H9 (cell line): ENCODE data around the gene ZNF432. TPM values are rescaled to one million over a fixed set of nuclear protein-coding genes. Genes with fewer than 3 reads are reported as not detected.

Experiments
- DNase-seq: peaks from one replicate; pipeline ENCODE4 v3.0.0-alpha.2; 2017
- H2AFZ ChIP-seq: one replicate; pipeline ENCODE4 v1.6.1; 2013; ENCODE audit warnings: mild to moderate bottlenecking, low read length, control low read depth, moderate library complexity
- H2AK5ac ChIP-seq: 2 replicates; pipeline ENCODE4 v1.6.1; 2013; ENCODE audit warnings: low read length, control low read depth, mixed read lengths; ENCODE audit not compliant: insufficient read length
- H2BK120ac ChIP-seq: one replicate; pipeline ENCODE4 v1.6.1; 2013; ENCODE audit warnings: low read depth, mild to moderate bottlenecking, low read length, control low read depth, inconsistent platforms; ENCODE audit not compliant: poor library complexity, severe bottlenecking
- H2BK12ac ChIP-seq: 2 replicates; pipeline ENCODE4 v1.6.1; 2013; ENCODE audit warnings: low read length, control low read depth, mixed read lengths, low read depth; ENCODE audit not compliant: insufficient read length
- H2BK15ac ChIP-seq: 2 replicates; pipeline ENCODE4 v1.6.1; 2013; ENCODE audit warnings: low read depth, low read length, control low read depth
- H2BK20ac ChIP-seq: one replicate; pipeline ENCODE4 v1.6.1; 2013; ENCODE audit warnings: low read depth, mild to moderate bottlenecking, low read length, control low read depth, inconsistent platforms; ENCODE audit not compliant: poor library complexity, severe bottlenecking
- H2BK5ac ChIP-seq: 2 replicates; pipeline ENCODE4 v1.6.1; 2013; ENCODE audit warnings: low read length, control low read depth, mixed read lengths; ENCODE audit not compliant: insufficient read length
- H3K14ac ChIP-seq: 2 replicates; pipeline ENCODE4 v1.6.1; 2013; ENCODE audit warnings: low read length, control low read depth; ENCODE audit not compliant: insufficient read depth
- H3K18ac ChIP-seq: 2 replicates; pipeline ENCODE4 v1.6.1; 2013; ENCODE audit warnings: low read depth, mild to moderate bottlenecking, mixed read lengths, low read length, control low read depth; ENCODE audit not compliant: insufficient read length
- H3K23ac ChIP-seq: 2 replicates; pipeline ENCODE4 v1.6.1; 2013; ENCODE audit warnings: low read length, control low read depth, mixed read lengths, low read depth; ENCODE audit not compliant: insufficient read length
- H3K23me2 ChIP-seq: 2 replicates; pipeline ENCODE4 v1.6.1; 2013; ENCODE audit warnings: low read depth, mild to moderate bottlenecking, mixed read lengths, low read length, control low read depth; ENCODE audit not compliant: insufficient read length, poor library complexity, severe bottlenecking
- H3K27ac ChIP-seq: 2 replicates; pipeline ENCODE4 v1.5.1; 2013; ENCODE audit warnings: low read length, control low read depth, mixed read lengths, low read depth; ENCODE audit not compliant: insufficient read length
- H3K27me3 ChIP-seq: 2 replicates; pipeline ENCODE4 v1.6.1; 2013; ENCODE audit warnings: low read length, control low read depth, inconsistent platforms; ENCODE audit not compliant: insufficient read depth
- H3K4ac ChIP-seq: 2 replicates; pipeline ENCODE4 v1.6.1; 2013; ENCODE audit warnings: low read depth, mild to moderate bottlenecking, control low read depth, inconsistent platforms, low read length, moderate library complexity
- H3K4me1 ChIP-seq: 2 replicates; pipeline ENCODE4 v1.6.1; 2013; ENCODE audit warnings: low read length, control low read depth, inconsistent platforms; ENCODE audit not compliant: insufficient read depth
- H3K4me2 ChIP-seq: 2 replicates; pipeline ENCODE4 v1.6.1; 2013; ENCODE audit warnings: low read length, control low read depth, mixed read lengths; ENCODE audit not compliant: insufficient read length, insufficient read depth
- H3K56ac ChIP-seq: 2 replicates; pipeline ENCODE4 v1.6.1; 2013; ENCODE audit warnings: low read depth, mild to moderate bottlenecking, mixed read lengths, low read length, control low read depth; ENCODE audit not compliant: insufficient read length
- H3K79me1 ChIP-seq: 2 replicates; pipeline ENCODE4 v1.6.1; 2013; ENCODE audit warnings: low read depth, mild to moderate bottlenecking, moderate library complexity, low read length, control low read depth, inconsistent platforms; ENCODE audit not compliant: insufficient read depth, poor library complexity, severe bottlenecking
- H3K79me2 ChIP-seq: 2 replicates; pipeline ENCODE4 v1.6.1; 2013; ENCODE audit warnings: low read length, control low read depth, inconsistent platforms; ENCODE audit not compliant: insufficient read depth
- H3K9ac ChIP-seq: 2 replicates; pipeline ENCODE4 v1.6.1; 2013; ENCODE audit warnings: low read length, control low read depth, mixed read lengths; ENCODE audit not compliant: insufficient read length; ENCODE audit errors: extremely low read depth
- H3K9me3 ChIP-seq: one replicate; pipeline ENCODE4 v1.6.1; 2013; ENCODE audit warnings: low read depth, low read length, inconsistent platforms; ENCODE audit not compliant: control insufficient read depth
- H3T11ph ChIP-seq: one replicate; pipeline ENCODE4 v1.6.1; 2013; ENCODE audit warnings: mild to moderate bottlenecking, low read length, control low read depth, inconsistent platforms
- H4K20me1 ChIP-seq: one replicate; pipeline ENCODE4 v1.6.1; 2013; ENCODE audit not compliant: control insufficient read depth, insufficient read length, insufficient read depth
- H4K5ac ChIP-seq: 2 replicates; pipeline ENCODE4 v1.6.1; 2013; ENCODE audit warnings: low read depth, mild to moderate bottlenecking, mixed read lengths, low read length, control low read depth; ENCODE audit not compliant: insufficient read length
- H4K8ac ChIP-seq: replicated peaks from 2 replicates; pipeline ENCODE4 v1.6.1; 2013; ENCODE audit warnings: low read length, control low read depth, mixed read lengths, low read depth; ENCODE audit not compliant: insufficient read length
- H4K91ac ChIP-seq: 2 replicates; pipeline ENCODE4 v1.6.1; 2013; ENCODE audit warnings: low read depth, mild to moderate bottlenecking, moderate library complexity, mixed read lengths, low read length, control low read depth; ENCODE audit not compliant: insufficient read length
- H3K27ac Mint-ChIP-seq, 3 experiments: 2 replicates in 2 of 3; 3 replicates in 1 of 3; pipeline ENCODE4 v1.8.0; 2020 to 2021; ENCODE audit warnings: mixed read lengths in 3 of 3, mild to moderate bottlenecking in 1 of 3, moderate library complexity in 1 of 3
- H3K27me3 Mint-ChIP-seq: 2 replicates; pipeline ENCODE4 v1.8.0; 2021; ENCODE audit warnings: low read depth, mild to moderate bottlenecking, moderate library complexity, mixed read lengths
- H3K36me3 Mint-ChIP-seq, 3 experiments: 2 replicates in 2 of 3; 3 replicates in 1 of 3; pipeline ENCODE4 v1.8.0; 2020 to 2021; ENCODE audit warnings: low read depth in 3 of 3, mixed read lengths in 3 of 3; ENCODE audit not compliant: insufficient read depth in 1 of 3
- H3K4me1 Mint-ChIP-seq, 2 experiments: 2 replicates each; pipeline ENCODE4 v1.8.0; 2020; ENCODE audit warnings: mixed read lengths in 2 of 2
- H3K4me3 Mint-ChIP-seq, 2 experiments: 2 replicates in 1 of 2; 3 replicates in 1 of 2; pipeline ENCODE4 v1.8.0; 2020 to 2021; ENCODE audit warnings: mild to moderate bottlenecking in 2 of 2, mixed read lengths in 2 of 2, moderate library complexity in 1 of 2
- H3K9me3 Mint-ChIP-seq, 2 experiments: 2 replicates in 1 of 2; 3 replicates in 1 of 2; pipeline ENCODE4 v1.8.0; 2020; ENCODE audit warnings: mild to moderate bottlenecking in 2 of 2, mixed read lengths in 2 of 2, moderate library complexity in 1 of 2
- CTCF ChIP-seq: fragments of 200-600 bp; sonication (generic); conservative IDR thresholded peaks from 3 replicates; pipeline ENCODE4 v1.8.0; 2021; ENCODE audit warnings: antibody characterized with exemption, mild to moderate bottlenecking
- WGBS: extraction: QIAGEN DNeasy Blood & Tissue Kit; methylation state at CpG from one replicate; pipeline ENCODE4 v1.1.7; 2013; ENCODE audit warnings: missing lambda C conversion rate, low lambda C conversion rate, mixed read lengths; ENCODE audit not compliant: insufficient read length; ENCODE audit errors: extremely low coverage; 5-methylcytosine and 5-hydroxymethylcytosine counted together
- total RNA-seq: library from RNA; stranded (reverse); gene quantifications from 2 replicates; pipeline ENCODE4 v1.2.1, GENCODE V29; 2021

ZNF432 gene
- total RNA-seq, 1 experiment from 2014 or later, result 13.2 TPM

DNA sequence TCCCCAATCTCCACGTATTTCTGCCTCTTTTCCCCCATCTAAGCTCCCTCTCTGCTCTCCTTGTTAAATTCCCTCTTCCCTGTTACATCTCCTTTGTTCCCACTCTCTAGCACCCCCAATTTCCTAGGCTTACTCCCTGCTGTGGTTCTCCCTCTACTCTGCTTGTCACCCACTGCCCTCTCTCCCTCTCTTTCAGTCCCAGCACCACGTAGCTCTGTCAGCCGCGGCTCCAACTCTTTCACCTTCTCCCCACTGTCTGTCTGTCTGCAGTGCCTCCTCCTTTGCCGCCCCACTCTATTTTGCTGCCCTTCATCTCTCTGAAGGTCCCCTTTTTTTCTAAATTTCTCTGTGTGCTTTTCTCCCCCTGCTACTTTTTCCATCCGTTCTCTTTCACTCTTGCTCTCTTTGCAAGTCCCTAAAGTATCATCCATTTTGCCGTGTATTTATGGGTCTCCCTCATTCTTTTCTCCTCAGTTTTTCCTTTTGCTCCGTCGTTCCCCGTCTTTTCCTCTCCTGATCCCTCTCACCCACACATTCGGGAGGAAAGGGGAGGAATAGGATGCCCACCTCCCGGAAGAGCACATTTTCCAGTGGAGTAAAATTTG, 46.0 kb upstream of the ZNF432 start:
- H3K4me1 Mint-ChIP-seq, result peaks cover 13 to 14% of the 10 kb centered on the region in 2 experiments
- Histone ChIP-seq H2BK5ac (no peak overlapping the region), H2BK20ac (no peak overlapping the region), H3K79me1 (no peaks in the 10 kb centered on the region), H3K9ac (peak overlapping the region; percentile 83), H2BK120ac (no peak overlapping the region), H4K20me1 (no peaks in the 10 kb centered on the region), H3K4ac (no peak overlapping the region), H3T11ph (no peak overlapping the region), H3K4me1 (no peaks in the 10 kb centered on the region), H2AK5ac (no peak overlapping the region), H2AFZ (no peak overlapping the region), H4K91ac (no peak overlapping the region), H3K27ac (no peak overlapping the region), H3K18ac (no peak overlapping the region), H3K23ac (no peak overlapping the region), H3K4me2 (peak overlapping the region; percentile 92), H3K14ac (no peak overlapping the region), H4K8ac (no peak overlapping the region), H2BK12ac (no peak overlapping the region), H3K27me3 (no peaks in the 10 kb centered on the region), H3K23me2 (peaks cover 9% of the 10 kb centered on the region), H3K79me2 (peaks cover 1% of the 10 kb centered on the region; the same call in 1 of the 2 replicates), H4K5ac (no peak overlapping the region), H3K56ac (no peak overlapping the region), H2BK15ac (no peak overlapping the region), H3K9me3 (peaks cover 22% of the 10 kb centered on the region)
- peaks cover 42 to 80% of the 10 kb centered on the region in 2 experiments for H3K9me3 Mint-ChIP-seq
- peaks cover 40 to 49% (median 46%) of the 10 kb centered on the region in 3 experiments for H3K36me3 Mint-ChIP-seq
- peak overlapping the region; percentile 93 to 94 for H3K4me3 Mint-ChIP-seq
- DNase-seq, result no peak
- H3K27ac Mint-ChIP-seq, result peak overlapping the region in 2 of 3 experiments; percentile 1 to 97; a peak in 4 of 7 replicates
- WGBS, result no CpG with 5 or more reads among the region's 12 CpGs
- TF ChIP-seq CTCF, result no peak
- peaks cover 5% of the 10 kb centered on the region; the same call in 1 of the 2 replicates for H3K27me3 Mint-ChIP-seq
